H1 (cell line): ENCODE data around the gene OSBPL3. TPM values are rescaled to one million over a fixed set of nuclear protein-coding genes. Genes with fewer than 3 reads are reported as not detected.

Source experiments
- EP300 ChIP-seq, 2 experiments: IDR thresholded peaks; 1 replicate in 1 of 2; 2 replicates in 1 of 2; pipeline ENCODE4 v1.6.1; 2011 to 2012; ENCODE audit warnings: low read depth in 2 of 2, low read length in 2 of 2, mild to moderate bottlenecking in 2 of 2, borderline replicate concordance in 1 of 2, inconsistent platforms in 1 of 2, moderate library complexity in 1 of 2
- PHF8 ChIP-seq: fragments of 200-600 bp; sonication (generic); conservative IDR thresholded peaks from 2 replicates; pipeline ENCODE4 v1.7.1; 2012; ENCODE audit warnings: low read depth, mild to moderate bottlenecking, inconsistent platforms, low read length, moderate library complexity
- POU5F1 ChIP-seq: IDR thresholded peaks from 2 replicates; pipeline ENCODE4 v1.6.1; 2011; ENCODE audit warnings: low read depth, mild to moderate bottlenecking, low read length, moderate library complexity
- SIRT6 ChIP-seq: IDR thresholded peaks from one replicate; pipeline ENCODE4 v1.7.1; 2012; ENCODE audit warnings: low read length, inconsistent platforms
- SRF ChIP-seq: IDR thresholded peaks from 2 replicates; pipeline ENCODE4 v1.6.1; 2011; ENCODE audit warnings: mild to moderate bottlenecking, low read depth, low read length, moderate library complexity
- polyA plus RNA-seq, 7 experiments: library from polyadenylated mRNA; depleted of rRNA in 3 of 7; stranded (reverse) in 5 of 7; unstranded in 2 of 7; fragments of >200 nt in 5 of 7; fragments of 200-250 nt in 2 of 7; gene quantifications; 1 replicate in 5 of 7; 2 replicates in 1 of 7; 4 replicates in 1 of 7; pipeline versions ENCODE4 v1.2.1 to v1.2.3, GENCODE V29; 2011 to 2013; ENCODE audit warnings: missing spikeins in 2 of 7, mixed read lengths in 2 of 7
- total RNA-seq: library from RNA; stranded (reverse); fragmentation: NEBNext Ultra II Directional; extraction: Animal tissue kit (Norgen Biotek cat#: 25700); gene quantifications from 2 replicates; pipeline ENCODE4 v1.2.1, GENCODE V29; 2021

OSBPL3 gene
- total and polyA plus RNA-seq, 2 of the 8 experiments (the other 6 are each of a cell fraction or from before 2014, with no cell fraction given) = 2.8 to 13.9 TPM

DNA sequence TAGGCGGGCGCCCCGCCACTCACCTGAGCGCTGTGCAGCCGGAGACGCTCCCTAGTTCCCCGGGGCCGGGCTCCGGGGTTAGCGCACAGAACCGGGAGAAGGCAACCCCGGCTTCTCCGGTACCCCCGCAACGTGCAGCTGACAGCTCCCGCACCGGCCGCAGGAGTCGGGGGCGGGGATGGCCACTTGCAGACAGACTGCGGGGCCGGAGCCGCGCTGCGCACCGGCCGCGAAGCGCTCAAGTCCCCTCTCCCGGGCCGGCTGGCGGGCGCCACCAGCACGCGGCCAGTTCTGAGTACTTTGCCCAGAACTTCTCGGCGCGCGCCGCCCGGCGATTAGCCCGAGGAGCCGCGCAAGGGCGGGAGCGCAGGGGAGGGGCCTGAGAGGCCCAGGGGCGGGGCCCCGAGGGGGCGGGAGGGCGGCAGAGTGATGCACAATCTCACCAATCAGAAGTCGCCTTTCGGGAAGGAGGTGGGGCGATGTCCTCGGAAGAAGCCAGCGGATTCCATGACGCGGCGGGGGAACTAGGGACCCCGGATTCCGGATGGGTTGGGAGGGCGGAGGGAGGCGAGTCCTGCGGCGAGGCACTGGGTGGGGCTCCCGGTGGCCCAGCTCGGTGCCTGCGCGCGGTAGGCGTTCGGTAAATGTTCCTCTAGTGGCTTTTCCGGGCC lies at the start of gene OSBPL3 (continued):
- TF ChIP-seq SIRT6 (no peak), PHF8 (peak; percentile 65), SRF (no peak), EP300 (IDR thresholded peaks at IDR 0.05; ENCODE audit: borderline replicate concordance in 1 of 2, low read depth in 2 of 2, low read length in 2 of 2) (no peak), POU5F1 (no peak)
